GM21423 (cell line): ENCODE data around the gene PRR20G.
"Not testable (repeated sequence)": the region's sequence is repeated elsewhere in the genome, so short reads cannot be mapped to it uniquely, and the experiment has no call there.

Source experiments
- ATAC-seq: cut with Tn5 transposase; IDR thresholded peaks from one replicate; pipeline ENCODE4 v1.9.1; 2021; ENCODE audit warnings: mild to moderate bottlenecking, moderate library complexity; ENCODE audit not compliant: unreplicated experiment

Gene PRR20G

DNA sequence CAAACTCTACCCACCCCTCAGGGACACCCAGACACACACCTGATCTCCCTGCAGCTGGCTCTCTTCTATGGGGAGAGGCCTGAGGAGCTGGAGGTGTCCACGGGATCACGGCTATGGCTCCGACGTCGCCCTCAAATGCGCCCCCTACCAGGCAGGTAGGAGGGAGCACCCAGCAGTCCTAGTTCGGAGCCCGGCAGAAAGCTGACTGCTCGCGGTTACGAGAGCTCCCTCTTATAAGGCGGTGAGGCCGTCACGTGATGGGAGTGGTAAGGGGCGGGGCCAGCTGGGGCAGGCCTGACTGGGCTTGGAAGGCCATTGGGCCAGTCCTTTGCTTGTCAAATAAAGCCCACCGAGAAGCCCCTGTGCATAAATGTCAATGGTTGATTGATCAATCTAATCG, at the start of gene PRR20G:
Gene PRR20G (minus strand): TSS at position 207 of the 400 bp plus-strand sequence. CDS start 681 bp downstream, outside the sequence.
- ATAC-seq, result no peak

DNA sequence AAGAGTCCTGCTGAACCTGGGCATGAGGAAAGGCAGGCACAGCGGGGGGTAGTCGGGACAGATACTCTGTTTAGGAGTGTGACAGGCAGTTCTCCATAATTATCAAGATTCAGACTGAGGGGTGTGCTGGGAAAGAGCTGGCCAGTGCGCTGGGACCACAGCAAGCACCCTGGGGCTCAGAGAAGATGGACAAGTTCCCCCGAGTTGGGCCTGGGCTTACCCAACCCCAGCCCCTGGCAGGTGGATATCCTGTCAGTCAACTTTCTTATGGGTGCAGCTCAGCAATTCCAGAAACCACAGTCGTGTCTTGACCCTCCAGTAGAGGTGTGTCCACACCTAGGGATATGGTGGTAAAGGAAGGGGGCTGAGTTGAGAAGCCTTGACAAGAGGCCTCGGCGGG, 49.2 kb upstream of the PRR20G start:
- ATAC-seq, result no peak

DNA sequence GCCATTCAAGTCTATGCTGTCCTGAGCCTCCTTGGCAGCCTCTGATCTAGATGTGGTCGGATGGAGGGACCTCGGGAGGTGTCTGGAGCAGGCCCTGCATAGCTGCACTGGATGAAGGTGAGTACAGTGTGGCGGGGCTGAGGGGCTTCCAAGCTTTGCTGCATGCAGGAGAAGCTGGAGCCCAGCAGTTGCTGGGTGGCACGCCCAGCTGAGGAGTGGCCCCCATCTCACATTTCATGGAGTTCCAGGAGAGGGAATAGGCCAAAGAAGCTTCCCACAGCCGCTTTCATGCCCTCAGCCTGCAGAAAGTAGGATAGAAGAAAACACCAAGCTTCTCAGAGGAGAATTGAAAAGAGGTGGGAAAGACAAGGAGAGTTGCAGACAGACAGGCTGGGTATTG, 48.3 kb upstream of the PRR20G start:
- ATAC-seq, result no peak

DNA sequence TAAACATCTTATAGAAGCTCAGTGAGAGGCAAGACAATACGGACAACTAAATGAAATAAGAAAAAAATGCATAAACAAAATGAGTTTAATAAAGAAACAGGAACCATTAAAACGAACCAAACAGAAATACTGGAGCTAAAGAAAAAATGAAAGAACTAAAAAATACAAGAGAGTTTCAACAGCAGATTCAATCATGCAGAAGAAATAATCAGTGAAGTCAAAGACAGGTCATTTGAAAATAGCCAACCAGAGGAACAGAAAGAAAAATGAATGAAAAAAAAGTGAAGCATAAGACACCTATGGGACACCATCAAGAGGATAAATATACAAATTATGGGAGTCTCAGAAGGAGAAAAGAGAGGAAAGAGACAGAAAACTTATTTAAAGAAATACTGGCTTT, 42.5 kb upstream of the PRR20G start:
- no peak for ATAC-seq

DNA sequence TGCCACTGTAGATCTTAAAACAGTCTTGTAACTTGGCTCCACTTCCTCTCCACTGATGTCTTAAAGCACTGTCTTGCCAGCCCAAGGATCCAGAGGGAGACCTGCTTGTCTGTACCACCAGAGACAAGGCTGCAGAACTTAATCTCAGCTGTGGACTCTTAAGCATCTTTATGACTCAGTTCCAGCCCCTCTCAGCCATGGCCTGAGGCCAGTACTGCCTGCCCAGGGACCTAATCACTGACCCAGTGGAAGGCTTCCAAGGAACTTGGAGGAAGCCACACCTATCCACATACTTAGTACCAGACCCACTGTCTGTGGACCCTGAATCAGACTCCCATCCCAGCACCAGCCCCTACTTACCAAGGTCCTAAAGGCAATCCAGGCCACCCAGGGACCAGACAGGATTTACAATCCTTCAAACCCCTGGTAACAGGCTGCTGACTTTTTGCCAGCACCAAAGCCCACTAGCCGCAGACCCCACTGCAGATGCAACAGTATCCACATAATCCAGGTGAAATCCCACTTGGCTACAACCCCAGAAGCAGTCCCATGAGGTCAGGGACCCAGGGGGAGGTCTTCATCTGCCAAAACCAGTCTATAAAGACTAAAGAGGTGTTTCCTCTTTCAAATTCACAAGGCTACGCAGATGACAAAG, 41.9 kb upstream of the PRR20G start:
- ATAC-seq, result no peak

DNA sequence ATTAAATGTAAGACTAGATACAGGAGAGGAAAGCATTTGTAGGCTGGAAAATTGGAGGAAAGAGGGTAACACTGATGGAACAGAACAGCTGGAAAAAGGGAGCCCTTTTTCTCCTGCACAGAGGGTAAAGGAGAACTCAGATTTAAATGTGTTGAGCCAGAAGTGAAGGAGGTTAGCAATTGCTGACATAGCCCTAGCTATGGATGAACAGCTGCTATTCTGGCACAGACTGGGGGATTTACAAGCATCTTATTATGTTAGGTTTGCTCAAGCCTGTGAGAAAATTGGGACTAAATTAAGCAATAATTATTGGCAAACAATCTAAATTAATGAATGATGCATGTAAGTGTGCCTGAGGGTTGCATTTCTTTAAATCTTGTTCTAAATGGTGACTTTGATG, 40.6 kb upstream of the PRR20G start:
- no peak for ATAC-seq

DNA sequence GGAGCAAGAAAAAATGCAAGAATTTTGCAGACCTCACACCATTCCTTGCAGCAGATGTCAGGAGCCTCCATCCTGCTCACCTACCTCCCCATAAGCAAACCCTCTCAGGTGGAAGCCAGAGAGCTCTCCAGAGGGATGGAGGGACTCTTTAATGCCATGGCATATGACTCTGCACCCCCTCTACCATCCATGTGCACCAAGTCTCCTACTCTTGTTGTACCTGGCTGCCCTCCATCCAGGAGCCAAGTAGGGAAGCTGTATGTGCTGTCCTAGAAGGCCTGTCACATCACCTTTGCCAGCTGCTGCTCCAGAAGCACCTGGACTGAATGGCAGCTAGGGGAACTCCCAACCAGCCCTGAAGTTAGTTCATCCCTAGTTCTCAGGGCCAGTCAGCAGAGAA, 38.5 kb upstream of the PRR20G start:
- ATAC-seq, result no peak

DNA sequence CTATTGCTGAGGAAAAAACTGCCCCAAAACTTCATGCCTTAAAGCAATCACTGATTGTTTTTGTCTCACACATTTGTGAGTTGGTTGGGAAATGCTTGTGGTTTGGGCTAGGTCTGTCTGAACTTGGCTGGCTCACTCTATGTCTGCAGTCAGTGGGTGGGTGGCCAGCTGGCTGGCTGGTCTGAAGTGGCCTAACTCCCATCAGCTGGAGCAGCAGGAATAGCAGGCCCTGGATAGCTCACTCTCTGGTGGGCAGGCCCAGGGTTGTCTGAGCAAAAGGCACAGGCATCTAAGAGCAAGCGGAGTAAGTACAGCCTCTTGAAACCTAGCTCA, 37.7 kb upstream of the PRR20G start:
- no peak for ATAC-seq

DNA sequence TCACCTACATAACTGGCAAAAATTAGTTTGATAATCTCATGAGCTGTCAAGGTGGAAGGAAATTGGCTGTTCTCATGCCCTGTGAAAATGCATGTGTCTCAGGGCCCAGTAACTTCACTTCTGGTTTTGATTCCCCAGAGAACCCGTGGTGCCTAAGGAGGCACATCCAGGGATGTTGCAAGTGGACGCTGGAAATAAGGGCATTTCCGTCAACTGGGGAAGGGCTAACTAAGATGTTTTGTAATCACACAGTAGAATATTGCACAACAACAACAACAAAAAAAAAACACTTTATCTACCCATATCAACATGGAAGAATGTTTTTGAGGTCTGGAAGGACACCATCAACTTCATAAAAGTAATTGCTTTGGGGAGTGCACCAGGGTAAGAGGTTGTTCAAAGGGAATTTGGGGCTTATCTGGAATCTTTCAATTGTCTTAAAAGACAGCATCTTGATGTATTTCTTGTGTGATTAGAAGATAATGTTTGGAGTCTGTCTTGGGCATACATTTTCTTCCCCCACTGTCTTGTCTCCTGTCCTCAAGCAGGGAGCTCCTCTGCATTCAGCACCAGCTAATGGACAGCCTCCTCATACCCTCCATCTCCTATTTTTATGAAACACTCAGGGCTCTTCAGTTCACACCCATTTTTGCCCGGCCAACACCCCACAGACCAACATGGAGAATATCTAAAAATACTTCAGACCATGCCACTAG, 37.2 kb upstream of the PRR20G start:
- ATAC-seq, result no peak

DNA sequence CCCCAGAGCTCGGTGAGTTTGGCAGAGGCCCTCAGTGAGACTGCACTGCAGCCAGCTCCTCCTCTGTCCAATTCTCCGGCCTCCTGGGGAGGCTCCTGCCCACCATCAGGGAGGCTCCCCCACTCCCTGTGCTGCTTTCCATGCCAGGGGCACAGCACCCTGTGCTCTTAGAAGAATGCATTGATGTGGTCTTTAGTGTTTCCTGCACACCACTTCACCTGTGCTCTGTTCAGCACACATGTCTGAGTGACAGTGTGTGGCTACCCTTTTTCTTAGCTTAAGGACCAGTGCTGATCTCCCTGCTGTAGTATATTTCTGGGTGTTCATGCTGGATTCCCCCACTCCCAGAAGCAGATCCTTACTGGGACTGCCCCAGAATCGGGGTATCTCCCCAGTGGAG, 36.2 kb upstream of the PRR20G start:
- no peak for ATAC-seq

DNA sequence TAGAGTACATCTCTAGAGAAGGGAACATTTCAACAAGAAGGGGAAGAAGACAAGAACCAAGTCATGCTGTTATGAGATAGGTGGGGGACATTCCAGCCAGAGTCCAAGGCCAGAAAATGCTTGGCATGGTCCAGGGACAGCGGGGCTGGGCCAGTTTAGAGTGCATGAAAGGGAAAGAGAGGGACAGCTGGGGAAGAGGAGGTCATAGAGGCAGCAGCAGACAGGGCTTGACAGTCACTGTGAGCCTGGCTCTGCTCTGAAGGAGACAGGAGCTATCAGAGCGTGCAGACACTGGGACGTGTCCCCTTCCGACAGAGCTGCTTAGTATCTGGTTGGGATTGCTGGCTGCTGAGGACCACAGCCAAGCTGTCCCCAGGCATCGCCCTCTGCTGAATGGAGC, 35.7 kb upstream of the PRR20G start:
- ATAC-seq, result no peak

DNA sequence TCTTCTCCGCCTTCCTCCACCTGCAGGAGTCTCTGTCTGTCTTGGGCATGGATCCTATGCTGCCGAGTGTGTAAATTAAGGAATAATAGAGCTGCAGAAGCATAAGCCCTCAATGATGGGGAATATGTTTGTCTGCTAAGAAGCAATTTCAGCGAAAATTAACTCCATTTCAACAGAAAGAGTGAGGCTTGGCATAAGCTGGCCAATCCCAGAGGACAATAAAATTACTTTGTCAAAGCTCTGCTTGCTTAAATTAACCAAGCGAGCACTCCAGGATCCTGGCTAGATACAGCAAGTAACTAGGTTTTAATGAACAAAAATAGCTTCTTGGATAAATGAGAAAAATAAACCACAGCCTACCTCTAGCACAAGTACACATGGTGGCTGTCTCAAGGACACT, 33.5 kb upstream of the PRR20G start:
- no peak for ATAC-seq

DNA sequence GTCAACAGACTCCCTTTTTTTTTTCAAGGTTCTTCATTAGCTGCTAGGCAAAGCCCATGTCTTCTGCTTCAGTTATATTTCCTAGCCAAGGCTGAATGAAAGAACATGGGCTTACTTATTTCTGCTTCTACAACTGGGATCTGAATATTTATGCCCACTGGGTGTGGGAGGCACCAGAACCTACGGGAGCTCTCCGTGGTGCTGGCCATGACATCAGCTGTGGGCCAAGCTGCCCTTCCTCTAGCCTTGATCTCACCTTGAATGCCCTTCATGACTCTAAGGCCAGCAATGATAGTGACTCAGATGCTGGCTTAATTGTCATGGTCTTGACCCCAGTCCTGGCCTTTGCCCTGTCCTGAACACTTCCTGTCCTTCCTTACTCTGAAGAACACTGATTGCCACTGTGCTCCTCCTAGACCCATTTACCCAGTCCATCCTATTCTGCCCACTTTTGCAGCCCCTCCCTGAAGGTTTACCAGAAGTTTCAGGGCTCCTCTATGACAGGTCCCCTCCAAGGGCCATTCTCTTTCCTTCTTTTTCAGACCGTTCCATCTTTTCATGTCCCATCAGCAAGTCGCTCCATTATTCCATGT, 32.8 kb upstream of the PRR20G start:
- no peak for ATAC-seq

DNA sequence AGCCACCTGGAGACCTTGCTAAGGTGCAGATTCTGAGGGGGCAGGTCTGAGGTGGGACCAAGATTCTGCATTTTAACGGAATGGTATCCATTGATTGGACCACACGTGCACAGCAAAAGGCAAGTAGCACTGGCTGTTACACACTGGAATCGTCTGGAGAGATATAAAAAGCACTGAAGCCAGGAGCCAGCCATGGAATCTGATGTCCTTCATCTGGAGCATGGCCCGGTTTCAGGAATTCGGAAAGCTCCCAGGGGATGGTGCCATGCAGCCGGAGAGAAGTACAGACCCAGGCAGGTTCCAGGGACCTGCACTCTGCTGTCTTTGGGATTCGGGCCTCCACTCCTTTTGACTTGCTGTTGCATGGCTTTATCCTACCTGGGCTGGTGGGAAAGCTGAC, 28.8 kb upstream of the PRR20G start:
- ATAC-seq, result no peak

DNA sequence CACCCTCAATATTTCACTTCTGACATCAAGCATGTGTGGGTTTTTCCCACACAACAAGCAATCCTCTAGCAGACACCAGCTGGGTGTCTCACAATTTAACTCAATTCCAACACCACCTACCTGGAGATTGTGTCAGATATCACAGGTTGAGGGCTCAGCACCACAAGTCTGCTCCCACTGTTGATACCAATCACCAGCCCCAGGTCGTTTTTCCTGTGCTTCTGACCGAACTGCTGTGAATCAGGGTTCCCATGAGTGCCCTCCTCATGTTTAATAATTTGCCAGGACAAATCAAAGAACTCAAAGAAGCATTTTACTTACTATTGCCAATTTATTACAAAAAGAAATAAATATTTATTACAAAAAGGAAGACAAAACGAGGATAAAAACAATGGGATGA, 25.0 kb upstream of the PRR20G start:
- ATAC-seq, result no peak

DNA sequence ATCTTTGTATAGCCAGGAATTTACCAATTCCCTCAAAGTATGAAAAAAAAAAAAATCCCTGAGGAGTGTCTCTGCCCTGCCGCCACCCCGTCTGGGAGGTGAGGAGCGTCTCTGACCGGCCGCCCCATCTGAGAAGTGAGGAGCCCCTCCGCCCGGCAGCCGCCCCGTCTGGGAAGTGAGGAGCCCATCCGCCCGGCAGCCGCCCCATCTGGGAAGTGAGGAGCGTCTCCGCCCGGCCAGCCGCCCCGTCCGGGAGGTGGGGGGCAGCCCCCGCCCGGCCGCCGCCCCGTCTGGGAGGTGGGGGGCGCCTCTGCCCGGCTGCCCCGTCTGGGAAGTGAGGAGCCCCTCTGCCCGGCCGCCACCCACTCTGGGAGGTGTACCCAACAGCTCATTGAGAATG, 21.0 kb upstream of the PRR20G start:
- ATAC-seq, result not testable (repeated sequence)

DNA sequence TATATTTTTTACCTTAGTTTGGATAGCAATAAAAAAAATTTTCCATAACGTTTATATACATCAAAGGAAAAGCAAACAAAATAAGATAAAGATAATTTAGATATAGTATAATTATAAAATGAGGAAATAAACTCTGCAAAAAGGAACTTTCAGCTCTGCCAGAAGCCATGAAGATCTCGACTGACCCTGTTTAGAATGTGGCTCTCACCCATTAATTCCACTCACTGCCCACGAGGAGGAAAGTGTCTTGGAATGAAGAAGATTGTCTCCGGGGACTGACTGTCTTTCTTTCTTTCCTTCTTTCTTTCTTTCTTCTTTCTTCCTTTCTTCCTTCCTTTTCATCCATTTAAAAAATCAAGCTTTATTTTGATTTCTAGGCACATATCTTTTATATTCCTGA, 20.1 kb upstream of the PRR20G start:
- no peak for ATAC-seq

DNA sequence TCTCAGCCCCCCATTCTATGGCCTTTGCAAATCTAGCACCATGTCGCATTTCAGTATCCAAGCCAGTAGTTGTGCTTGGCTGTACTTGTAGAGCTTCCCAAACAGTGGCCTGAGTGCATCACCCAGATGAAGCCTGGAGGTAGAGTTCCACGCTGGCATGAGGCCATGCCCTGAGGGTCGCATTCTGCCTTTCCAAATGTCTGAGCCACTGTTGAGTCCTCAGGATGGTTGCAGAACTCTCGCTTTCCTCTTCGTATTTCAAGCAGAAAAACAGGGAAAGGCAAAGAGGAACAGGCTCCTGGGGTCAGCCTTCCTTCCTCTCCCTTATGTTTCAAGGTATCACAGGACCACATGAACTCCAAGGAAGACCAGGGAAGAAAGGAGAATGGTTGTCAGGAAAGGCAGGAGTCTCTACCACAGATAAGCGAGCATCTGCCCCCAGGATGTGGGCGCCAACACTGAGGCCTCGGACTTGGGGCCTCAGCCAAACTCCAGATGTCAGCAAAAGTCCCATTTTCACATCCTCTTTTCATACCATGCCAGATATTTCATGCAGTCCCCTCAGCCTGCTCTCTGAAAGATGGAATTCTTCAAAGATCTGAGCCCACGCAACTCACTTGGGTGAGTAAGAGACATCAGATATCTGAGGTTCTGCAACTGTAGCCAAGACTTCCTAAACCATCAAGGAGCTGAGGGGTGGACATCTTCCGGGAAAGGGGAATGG, 19.4 kb upstream of the PRR20G start:
- ATAC-seq, result no peak

DNA sequence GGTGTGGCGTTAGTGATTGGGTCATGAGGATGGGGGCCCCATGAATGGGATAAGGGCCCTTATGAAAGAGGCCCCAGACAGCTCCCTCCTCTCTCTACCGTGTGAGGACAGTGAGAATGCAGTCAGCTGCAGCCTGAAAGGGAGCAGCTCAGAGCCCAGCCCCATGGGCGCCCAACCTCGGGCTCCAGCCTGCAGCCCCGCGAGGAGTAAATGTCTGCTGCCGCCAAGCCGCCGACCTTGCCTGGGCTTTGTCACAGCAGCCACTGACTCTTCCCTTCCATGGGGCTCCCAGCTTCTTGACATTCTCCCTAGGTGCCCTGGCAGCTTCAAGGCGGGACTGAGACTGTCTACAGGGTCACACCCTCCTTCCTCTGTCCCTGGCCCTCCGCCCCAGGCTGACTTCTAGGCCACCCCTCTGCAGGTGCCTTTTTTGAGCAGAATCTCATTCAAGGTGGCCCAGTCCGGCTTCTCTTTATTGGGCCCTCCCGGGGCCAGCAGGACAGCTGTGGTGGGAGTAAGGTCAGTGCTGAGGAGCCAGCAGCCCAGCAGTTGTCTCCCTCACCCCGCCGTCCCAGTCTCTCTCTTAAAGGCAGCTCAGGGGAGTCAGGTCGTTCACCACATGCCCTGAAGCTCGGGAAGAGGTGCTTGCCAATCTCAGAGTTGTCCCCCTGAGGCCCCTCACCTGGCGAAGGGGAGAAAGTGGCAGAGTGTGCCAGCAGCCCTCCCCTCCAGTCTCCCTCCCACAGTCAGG, 18.7 kb upstream of the PRR20G start:
- no peak for ATAC-seq

DNA sequence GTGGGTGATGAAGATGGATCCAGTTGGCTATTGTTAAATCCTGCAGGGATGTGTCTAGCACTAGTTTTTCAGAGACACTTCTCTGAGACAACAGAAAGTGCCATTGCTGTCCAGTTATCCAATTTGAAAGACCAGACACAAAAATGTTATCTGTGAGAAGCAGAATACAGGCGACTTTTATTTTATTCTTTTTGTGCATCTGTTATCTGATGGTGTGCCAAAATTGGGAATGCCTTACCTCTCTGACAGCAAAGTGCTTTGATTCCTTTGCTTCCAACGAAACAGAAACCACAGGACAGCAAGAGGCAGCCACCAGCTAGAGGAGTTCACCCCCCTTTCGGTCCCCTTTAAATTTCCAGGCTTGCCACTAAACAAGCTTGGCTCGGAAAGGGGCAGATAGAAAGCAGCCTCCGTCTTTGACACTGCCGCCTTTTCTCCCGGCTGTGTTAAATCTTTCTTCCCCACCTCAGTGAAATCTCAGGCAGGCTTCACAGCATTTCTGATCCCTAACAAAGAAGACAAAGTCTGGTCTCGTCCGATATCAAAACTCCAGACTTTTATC, 17.7 kb upstream of the PRR20G start:
- ATAC-seq, result no peak
